Neutrophil (primary cell): ENCODE results near the gene ATP6V1G1.

ENCODE experiments used
- H3K27ac ChIP-seq: fragments of 200-600 bp; sonication (generic); 2 replicates; pipeline ENCODE4 v1.5.1; 2016; ENCODE audit warnings: mild to moderate bottlenecking, moderate library complexity
- H3K27me3 ChIP-seq: fragments of 200-600 bp; sonication (generic); 2 replicates; pipeline ENCODE4 v1.6.0; 2016; ENCODE audit warnings: mild to moderate bottlenecking
- H3K36me3 ChIP-seq: fragments of 200-600 bp; sonication (generic); 2 replicates; pipeline ENCODE4 v1.5.1; 2017
- H3K4me1 ChIP-seq, 2 experiments: fragments of 200-600 bp in 1 of 2; sonication (generic) in 1 of 2; 1 replicate in 1 of 2; 2 replicates in 1 of 2; pipeline versions ENCODE4 v1.5.1 to v1.6.1; 2013 to 2016; ENCODE audit warnings: low read depth in 1 of 2, low read length in 1 of 2, mild to moderate bottlenecking in 1 of 2, moderate library complexity in 1 of 2; ENCODE audit not compliant: control insufficient read depth in 1 of 2, insufficient read depth in 1 of 2
- H3K4me3 ChIP-seq, 2 experiments: fragments of 200-600 bp in 1 of 2; sonication (generic) in 1 of 2; 1 replicate in 1 of 2; 2 replicates in 1 of 2; pipeline ENCODE4 v1.5.1; 2013 to 2016; ENCODE audit warnings: low read depth in 1 of 2, low read length in 1 of 2, mild to moderate bottlenecking in 1 of 2, moderate library complexity in 1 of 2
- H3K9me3 ChIP-seq: fragments of 200-600 bp; sonication (generic); 2 replicates; pipeline ENCODE4 v1.5.1; 2016
- CTCF ChIP-seq: fragments of 200-600 bp; sonication (generic); IDR thresholded peaks from 2 replicates; pipeline ENCODE4 v1.5.1; 2016; ENCODE audit warnings: antibody characterized with exemption

ATP6V1G1 gene

GRCh38 chr9:114631166-114631565 lies 43.6 kb downstream of the ATP6V1G1 start:
- H3K4me1 ChIP-seq: no peaks in the 10 kb centered on the region
- no peak overlapping the region for H3K27ac ChIP-seq
- no peaks in the 10 kb centered on the region for H3K9me3 ChIP-seq
- H3K4me3 ChIP-seq: no peak overlapping the region
- no peaks in the 10 kb centered on the region for H3K27me3 ChIP-seq
- no peak for TF ChIP-seq CTCF
- no peaks in the 10 kb centered on the region for H3K36me3 ChIP-seq

- Histone ChIP-seq H3K27me3 (no peaks in the 10 kb centered on the region), H3K36me3 (no peaks in the 10 kb centered on the region), H3K4me3 (no peak overlapping the region), H3K9me3 (no peaks in the 10 kb centered on the region), H3K4me1 (no peaks in the 10 kb centered on the region), H3K27ac (no peak overlapping the region)
- no peak for TF ChIP-seq CTCF
Observed at GRCh38 chr9:114633438-114634089, 46.0 kb downstream of the ATP6V1G1 start.

GRCh38 chr9:114634387-114634786 lies 46.8 kb downstream of the ATP6V1G1 start:
- no peak overlapping the region for H3K4me3 ChIP-seq
- H3K4me1 ChIP-seq: no peaks in the 10 kb centered on the region
- no peaks in the 10 kb centered on the region for H3K9me3 ChIP-seq
- H3K27ac ChIP-seq: no peak overlapping the region
- no peak for TF ChIP-seq CTCF
- H3K27me3 ChIP-seq: no peaks in the 10 kb centered on the region
- no peaks in the 10 kb centered on the region for H3K36me3 ChIP-seq

- Histone ChIP-seq H3K9me3 (no peaks in the 10 kb centered on the region), H3K27ac (no peak overlapping the region), H3K27me3 (no peaks in the 10 kb centered on the region), H3K4me3 (no peak overlapping the region), H3K36me3 (no peaks in the 10 kb centered on the region), H3K4me1 (peaks cover 5 to 9% of the 10 kb centered on the region in 2 experiments)
- TF ChIP-seq CTCF: no peak
Observed at GRCh38 chr9:114638404-114638803, 50.8 kb downstream of the ATP6V1G1 start.

GRCh38 chr9:114641967-114642366 lies 54.4 kb downstream of the ATP6V1G1 start:
- H3K4me3 ChIP-seq: no peak overlapping the region
- no peaks in the 10 kb centered on the region for H3K36me3 ChIP-seq
- peaks cover 5 to 9% of the 10 kb centered on the region in 2 experiments for H3K4me1 ChIP-seq
- H3K27me3 ChIP-seq: no peaks in the 10 kb centered on the region
- H3K27ac ChIP-seq: peak overlapping the region; percentile 6
- no peaks in the 10 kb centered on the region for H3K9me3 ChIP-seq
- no peak for TF ChIP-seq CTCF
